DMS 273 treated with DMSO at 0.1 percent for 48 hours (cell line): ENCODE results near the gene ACLY.
"Not testable (repeated sequence)": the region's sequence is repeated elsewhere in the genome, so short reads cannot be mapped to it uniquely, and the experiment has no call there.

ENCODE experiments used
- DNase-seq: peaks from one replicate; lab custom pipeline; 2025; lab: John Stamatoyannopoulos, UW

Gene ACLY

DNA sequence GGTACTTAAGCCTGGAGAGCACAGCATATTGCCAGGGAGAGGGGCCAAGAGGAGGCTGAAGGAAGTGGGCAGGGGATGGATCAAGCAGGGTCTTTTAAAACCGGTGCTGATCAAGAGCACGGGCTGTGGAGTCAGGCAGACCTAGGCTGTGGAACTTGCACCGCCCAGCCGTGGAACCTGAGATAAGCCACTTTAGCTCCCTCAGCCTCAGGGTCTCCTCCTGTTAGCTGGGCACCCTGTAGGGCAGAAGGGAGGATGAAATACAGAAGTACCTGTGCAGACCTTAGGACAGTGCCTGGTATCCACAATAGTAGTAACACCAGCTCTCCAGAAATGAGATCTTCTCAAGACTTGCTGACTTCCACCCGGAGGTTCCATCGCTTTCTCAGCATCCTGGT is 20.9 kb upstream of the ACLY start:
- DNase-seq, result no peak

DNA sequence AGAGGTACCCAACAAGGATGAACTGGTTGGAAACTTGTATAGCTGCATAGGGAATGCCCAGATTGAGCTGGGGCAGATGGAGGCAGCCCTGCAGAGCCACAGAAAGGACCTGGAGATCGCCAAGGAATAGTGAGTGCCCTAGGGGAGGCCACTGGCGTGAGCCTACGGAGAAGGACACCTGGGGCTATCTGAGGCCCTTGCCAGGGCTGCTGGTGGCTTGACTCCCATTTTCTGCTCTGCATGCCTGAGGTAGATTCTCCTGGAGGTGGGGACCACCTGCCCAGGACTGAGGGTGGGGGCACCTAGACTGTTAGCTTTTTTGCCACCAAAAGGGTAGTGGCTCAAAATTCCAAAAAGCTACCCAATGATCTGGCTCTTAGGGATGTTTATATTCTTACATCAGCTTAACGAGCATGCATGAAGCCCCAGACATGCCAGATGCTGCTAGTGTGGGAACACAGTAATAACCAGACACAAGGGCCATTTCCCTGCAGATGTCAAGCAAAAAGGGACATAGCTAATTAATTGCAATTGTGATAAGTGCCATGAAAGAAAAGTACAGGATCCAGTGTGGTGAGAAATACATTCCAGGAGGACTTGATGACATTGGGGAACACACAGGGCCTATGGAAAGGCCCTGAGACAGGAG is 20.4 kb upstream of the ACLY start:
- DNase-seq, result peak; percentile 50

DNA sequence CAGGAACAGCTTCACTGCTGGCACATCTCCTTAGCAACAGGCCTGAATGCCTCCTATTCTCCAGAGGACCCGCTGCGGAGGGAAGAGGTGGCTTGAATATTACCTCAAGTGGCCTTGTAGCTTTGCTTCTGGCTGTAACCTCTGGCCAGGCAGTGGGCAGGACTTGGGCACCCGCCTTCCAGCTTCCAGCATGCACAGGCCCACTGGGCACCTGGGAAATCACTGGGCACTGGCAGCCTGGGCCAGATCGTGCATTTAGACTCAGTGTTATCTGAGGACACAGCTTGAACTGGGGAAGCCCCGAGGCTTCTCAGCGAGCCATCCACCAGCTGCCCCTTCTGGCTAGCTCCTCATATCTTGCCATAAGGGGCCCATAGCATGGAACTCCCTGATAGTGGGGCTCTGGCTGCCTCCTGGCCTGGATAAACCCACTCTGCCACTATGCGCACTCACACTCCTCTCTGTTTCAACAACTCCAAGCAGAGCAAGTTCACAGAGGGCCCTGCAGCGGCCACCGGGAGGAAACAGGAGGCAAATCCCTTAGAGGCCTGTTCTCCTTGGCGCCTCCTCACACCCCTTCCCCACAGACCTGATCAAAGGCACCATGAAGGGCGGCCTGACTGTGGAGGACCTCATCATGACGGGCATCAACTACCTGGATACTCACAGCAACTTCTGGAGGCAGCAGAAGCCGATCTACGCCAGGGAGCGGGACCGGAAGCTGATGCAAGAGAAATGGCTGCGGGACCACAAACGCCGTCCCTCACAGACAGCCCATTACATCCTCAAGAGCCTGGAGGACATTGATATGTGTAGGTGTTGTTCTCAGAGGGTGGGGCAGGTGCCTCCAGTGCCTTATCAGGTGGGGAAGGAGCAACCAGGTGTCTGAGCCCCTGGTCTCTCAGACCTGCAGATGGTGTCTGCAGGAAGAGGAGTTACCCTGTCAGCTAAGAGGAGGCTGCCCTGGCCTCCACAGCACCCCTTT is 19.5 kb upstream of the ACLY start:
- peak; percentile 40 for DNase-seq

- DNase-seq, result no peak
Measured at GRCh38 chr17:41935641-41936040, 16.9 kb upstream of the ACLY start.

DNA sequence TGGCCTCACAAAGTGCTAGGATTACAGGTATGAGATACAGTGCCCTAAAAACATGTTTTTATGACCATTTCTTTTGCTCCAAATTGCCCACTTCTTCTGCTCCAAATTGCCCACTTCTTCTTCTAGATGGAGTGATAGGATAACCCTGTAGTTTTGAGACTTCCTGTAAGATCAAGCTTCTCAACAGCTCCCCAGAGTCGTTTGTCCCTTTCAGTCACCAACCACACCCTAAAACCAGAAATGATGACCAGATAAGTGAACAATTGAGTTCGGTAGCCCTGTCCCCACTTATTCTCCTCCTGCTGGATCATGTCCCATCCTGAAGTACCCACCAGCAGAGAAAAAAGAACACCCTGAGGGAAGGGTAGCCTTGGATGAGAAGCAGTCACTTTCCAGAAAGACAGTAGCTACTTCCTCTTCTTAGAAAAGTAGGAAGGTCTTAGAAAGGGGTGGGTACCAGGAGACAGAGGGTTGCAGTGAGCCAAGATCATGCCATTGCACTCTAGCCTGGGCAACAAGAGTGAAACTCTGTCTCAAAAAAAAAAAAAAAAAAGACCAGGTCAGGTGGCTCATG is 14.2 kb upstream of the ACLY start:
- no peak for DNase-seq

DNA sequence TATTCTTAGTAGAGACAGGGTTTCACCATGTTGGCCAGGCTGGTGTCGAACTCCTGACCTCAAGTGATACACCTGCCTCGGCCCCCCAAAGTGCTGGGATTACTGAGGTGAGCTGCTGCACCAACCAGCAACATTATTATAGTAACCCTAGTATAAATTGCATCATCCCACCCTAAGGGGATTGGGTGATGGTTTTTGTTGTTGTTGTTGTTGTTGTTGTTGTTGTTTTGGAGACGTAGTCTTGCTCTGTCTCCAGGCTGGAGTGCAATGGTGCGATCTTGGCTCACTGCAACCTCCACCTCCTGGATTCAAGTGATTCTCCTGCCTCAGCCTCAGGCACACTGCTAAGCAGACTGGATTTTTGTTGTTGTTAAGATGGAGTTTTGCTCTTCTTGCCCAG is 13.0 kb upstream of the ACLY start:
- not testable (repeated sequence) for DNase-seq

GRCh38 chr17:41930833-41931156 is 12.0 kb upstream of the ACLY start:
- not testable (repeated sequence) for DNase-seq

- peak; percentile 92 for DNase-seq
Measured at GRCh38 chr17:41930009-41930832, 11.5 kb upstream of the ACLY start, which contains the start of gene ODAD4. Gene ODAD4 (plus strand): TSS chr17:41930617. CDS start chr17:41930724, 107 bp downstream.

DNA sequence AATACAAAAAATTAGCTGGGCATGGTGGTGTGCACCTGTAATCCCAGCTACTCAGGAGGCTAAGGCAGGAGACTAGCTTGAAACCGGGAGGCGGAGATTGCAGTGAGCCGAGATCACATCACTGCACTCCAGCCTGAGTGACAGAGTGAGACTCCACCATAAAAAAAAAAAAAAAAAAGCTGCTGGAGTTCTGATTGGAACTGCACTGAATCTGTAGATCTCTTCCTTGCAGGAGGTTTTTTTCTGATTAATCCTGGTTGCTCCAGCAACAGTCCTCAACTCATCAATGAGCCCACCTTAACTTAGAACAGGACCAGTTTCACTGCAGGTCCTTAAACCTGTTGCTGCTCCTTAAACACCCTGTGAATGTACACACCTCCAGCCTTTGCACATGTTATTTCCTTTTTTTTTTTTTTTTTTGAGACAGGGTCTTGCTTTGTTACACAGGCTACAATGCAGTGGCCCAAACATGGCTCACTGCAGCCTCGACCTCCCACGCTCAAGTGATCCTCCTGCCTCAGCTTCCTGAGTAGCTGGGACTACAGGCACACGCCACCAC is 10.0 kb upstream of the ACLY start:
- no peak for DNase-seq

GRCh38 chr17:41925991-41926590 is 7.3 kb upstream of the ACLY start:
- no peak for DNase-seq

- DNase-seq, result no peak
Measured at GRCh38 chr17:41920580-41920955, 1.8 kb upstream of the ACLY start.

GRCh38 chr17:41919840-41920579 is 1.3 kb upstream of the ACLY start:
- DNase-seq, result no peak

GRCh38 chr17:41919165-41919817 is 540 bp upstream of the ACLY start:
- DNase-seq, result no peak

DNA sequence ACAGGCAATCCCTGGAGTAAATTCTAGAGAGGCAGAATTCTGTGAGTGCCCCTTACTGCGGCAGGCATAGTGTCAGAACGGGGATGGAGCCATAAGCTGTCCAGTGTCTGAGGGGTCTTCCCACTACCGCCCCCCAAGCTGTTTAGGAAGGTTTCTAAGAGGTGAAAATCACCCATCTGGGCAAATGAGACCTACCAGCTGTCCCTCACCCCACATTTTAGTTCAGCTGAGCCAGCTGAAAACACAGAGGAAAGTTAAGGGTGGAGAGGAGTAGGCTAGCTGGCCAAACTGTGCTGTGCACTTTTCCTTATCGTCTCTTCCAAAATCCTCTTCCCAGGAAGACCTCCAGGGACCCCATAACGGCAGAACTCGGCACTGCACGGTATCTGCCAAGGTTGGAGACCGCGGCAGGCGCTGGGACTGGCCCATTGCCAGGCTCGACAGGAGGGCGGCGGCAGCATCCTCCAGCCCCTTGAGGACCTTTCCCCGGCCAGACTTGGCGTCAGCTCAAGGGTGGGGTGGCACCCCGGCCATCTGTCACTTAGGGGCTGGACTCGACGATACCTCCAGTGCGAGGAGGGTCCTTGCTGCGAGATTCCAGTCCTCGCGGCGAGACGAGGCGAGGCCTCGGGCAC is 955 bp downstream of the ACLY start:
- peak; percentile 61 for DNase-seq

DNA sequence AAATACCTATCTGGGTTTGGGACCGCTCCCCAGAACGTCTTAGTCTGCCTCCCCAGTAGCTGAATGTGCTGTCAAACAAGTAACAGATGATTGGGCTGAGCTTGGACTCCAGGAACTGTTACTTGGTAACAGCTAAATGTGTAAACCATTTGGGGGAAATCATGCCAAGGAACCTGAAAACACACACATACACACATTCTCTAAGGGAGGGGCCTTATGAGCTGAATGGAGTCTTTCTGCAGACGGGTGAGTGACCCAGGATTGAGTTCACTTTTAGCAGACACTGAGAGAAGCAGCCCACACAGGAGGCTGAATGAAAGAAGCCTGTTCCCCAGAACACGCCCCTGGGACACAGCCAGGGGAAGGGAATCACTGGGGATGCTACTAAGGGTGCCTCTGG is 1.6 kb downstream of the ACLY start:
- no peak for DNase-seq

DNA sequence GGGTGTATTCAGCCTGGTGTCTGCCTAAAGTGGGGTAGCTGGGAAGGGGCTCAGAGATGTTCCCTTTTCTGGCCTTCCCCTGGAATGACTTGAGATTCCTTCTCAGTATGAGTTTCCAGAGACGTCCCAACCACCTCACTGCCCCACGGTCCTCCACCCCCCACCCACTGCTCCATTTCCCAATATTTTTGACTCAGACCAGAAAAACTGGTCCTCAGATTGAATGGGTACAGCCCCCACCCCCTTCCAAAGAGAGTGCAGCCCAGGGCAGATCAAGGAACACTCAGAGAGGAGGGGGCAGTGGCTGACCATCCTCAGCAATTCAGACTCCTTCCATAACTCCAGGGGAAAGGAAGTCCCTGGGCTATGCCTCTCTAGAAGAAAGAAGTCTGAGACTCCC is 3.2 kb downstream of the ACLY start:
- no peak for DNase-seq

DNA sequence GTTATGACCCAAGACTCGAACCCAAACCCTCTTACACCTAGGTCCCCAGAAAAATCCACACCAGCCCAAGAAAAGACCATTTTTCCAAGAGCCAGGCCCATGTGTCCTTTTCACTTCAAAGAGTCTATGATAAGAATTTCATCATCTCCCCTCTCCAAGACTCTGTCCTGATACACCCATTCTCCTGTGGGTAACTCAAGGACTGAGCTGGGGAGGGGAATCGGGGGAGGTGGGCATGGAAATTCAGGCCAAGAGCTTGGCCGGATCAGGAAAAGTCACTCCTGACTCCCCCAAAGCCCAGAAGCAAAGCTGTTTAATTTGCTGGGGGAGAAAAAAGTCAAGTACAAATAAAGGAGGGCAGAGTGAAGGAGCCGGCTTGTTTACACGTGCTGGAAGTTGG is 3.7 kb downstream of the ACLY start:
- DNase-seq, result no peak

DNA sequence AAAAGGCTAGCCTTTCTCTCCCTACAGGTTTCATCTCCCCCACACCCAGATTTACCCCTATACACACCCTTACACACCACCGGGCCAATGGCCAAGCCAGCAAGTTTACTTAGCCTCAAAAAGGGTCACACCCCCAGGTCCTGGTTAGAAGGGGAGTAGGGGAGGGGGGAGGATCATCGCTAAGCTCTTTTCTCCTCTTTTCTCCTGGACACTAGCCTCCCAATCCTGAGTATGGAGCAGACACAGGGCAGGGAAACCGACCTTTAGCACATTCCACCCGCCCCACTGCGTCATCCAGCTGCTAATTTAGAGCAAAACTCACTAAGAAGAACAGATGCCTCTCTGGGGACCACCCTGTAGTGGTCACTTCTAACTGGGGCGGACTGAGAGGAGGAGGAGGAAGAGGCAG is 4.4 kb downstream of the ACLY start:
- DNase-seq, result no peak

- DNase-seq, result no peak
Measured at GRCh38 chr17:41913798-41914197, 5.0 kb downstream of the ACLY start.

GRCh38 chr17:41912925-41913324 is 5.8 kb downstream of the ACLY start:
- DNase-seq, result no peak
